Fibroblast of lung (primary cell): ENCODE measurements around the gene CD7. TPM values are rescaled to one million over a fixed set of nuclear protein-coding genes. Genes with fewer than 3 reads are reported as not detected.

Experiments used
- DNase-seq, 2 donors: peaks; one replicate each; pipeline versions ENCODE4 v3.0.0 to v3.0.0-alpha.2; 2010; ENCODE audit warnings: low read depth in 2 of 2
- H2AFZ ChIP-seq: 2 replicates; pipeline ENCODE4 v1.5.1; 2012; ENCODE audit warnings: low read length, control low read depth, inconsistent platforms
- H3K27ac ChIP-seq: 2 replicates; pipeline ENCODE4 v1.5.1; 2011; ENCODE audit warnings: low read length, control low read depth; ENCODE audit not compliant: insufficient read depth
- H3K27me3 ChIP-seq: 2 replicates; pipeline ENCODE4 v1.5.1; 2011; ENCODE audit warnings: mild to moderate bottlenecking, low read length; ENCODE audit not compliant: control insufficient read depth, insufficient read depth
- H3K36me3 ChIP-seq: 2 replicates; pipeline ENCODE4 v1.5.1; 2011; ENCODE audit warnings: low read length; ENCODE audit not compliant: control insufficient read depth, insufficient read depth
- H3K4me1 ChIP-seq: 2 replicates; pipeline ENCODE4 v1.5.1; 2011; ENCODE audit warnings: low read length; ENCODE audit not compliant: control insufficient read depth, insufficient read depth; ENCODE audit errors: extremely low read depth
- H3K4me2 ChIP-seq: 2 replicates; pipeline ENCODE4 v1.5.1; 2011; ENCODE audit warnings: low read length, control low read depth; ENCODE audit not compliant: insufficient read depth; ENCODE audit errors: extremely low read depth
- H3K4me3 ChIP-seq, 4 experiments: fragments of 200-600 bp in 1 of 4; sonication (generic) in 1 of 4; replicated peaks in 1 of 4; 2 replicates each; pipeline ENCODE4 v1.5.1; 2011 to 2016; ENCODE audit warnings: low read length in 4 of 4, low read depth in 3 of 4, mild to moderate bottlenecking in 3 of 4, control low read depth in 2 of 4, inconsistent platforms in 1 of 4, mixed read lengths in 1 of 4; ENCODE audit not compliant: insufficient read depth in 1 of 4; ENCODE audit errors: control extremely low read depth in 1 of 4
- H3K79me2 ChIP-seq: 2 replicates; pipeline ENCODE4 v1.5.1; 2012; ENCODE audit warnings: mild to moderate bottlenecking, low read length, inconsistent platforms; ENCODE audit not compliant: control insufficient read depth, insufficient read depth
- H3K9ac ChIP-seq: 2 replicates; pipeline ENCODE4 v1.5.1; 2011; ENCODE audit warnings: mild to moderate bottlenecking, low read length, control low read depth; ENCODE audit not compliant: insufficient read depth
- H3K9me3 ChIP-seq: 2 replicates; pipeline ENCODE4 v1.5.1; 2012; ENCODE audit warnings: low read depth, low read length; ENCODE audit not compliant: control insufficient read depth, insufficient read depth
- H4K20me1 ChIP-seq: 2 replicates; pipeline ENCODE4 v1.5.1; 2011; ENCODE audit warnings: low read length; ENCODE audit not compliant: control insufficient read depth, insufficient read depth; ENCODE audit errors: extremely low read depth
- CTCF ChIP-seq, 2 donors: IDR thresholded peaks in 1 of 2; conservative IDR thresholded peaks in 1 of 2; 1 replicate in 1 of 2; 2 replicates in 1 of 2; pipeline ENCODE4 v1.5.1; 2011 to 2012; ENCODE audit warnings: low read length in 2 of 2, control low read depth in 1 of 2, inconsistent platforms in 1 of 2, low read depth in 1 of 2, mild to moderate bottlenecking in 1 of 2
- EZH2 ChIP-seq: IDR thresholded peaks from 2 replicates; pipeline ENCODE4 v1.5.1; 2012; ENCODE audit warnings: low read length, control low read depth, mild to moderate bottlenecking; ENCODE audit errors: missing control alignments
- polyA minus RNA-seq: library from RNA; depleted of rRNA, polyadenylated mRNA; stranded (reverse); fragments of >200 nt; gene quantifications from 2 replicates; pipeline ENCODE4 v1.2.3, GENCODE V29; 2011; ENCODE audit warnings: low replicate concordance
- polyA plus RNA-seq, 2 donors: library from polyadenylated mRNA; depleted of rRNA in 1 of 2; stranded (reverse) in 1 of 2; unstranded in 1 of 2; fragments of >200 nt; gene quantifications; 2 replicates each; pipeline ENCODE4 v1.2.1, GENCODE V29; 2011 to 2012; ENCODE audit warnings: missing spikeins in 1 of 2
- total RNA-seq: library from RNA; depleted of rRNA; stranded (reverse); fragments of >200 nt; gene quantifications from 2 replicates; pipeline ENCODE4 v1.2.1, GENCODE V29; 2014

The CD7 gene
- total RNA-seq (under 0.01 and 0.17 TPM in 2 replicates), polyA plus RNA-seq (not detected in 2 replicates), polyA minus RNA-seq (0.47 TPM in 1 of 2 replicates, not detected in the other)
- 0.10 TPM in 1 of 2 replicates, not detected in the other for polyA plus RNA-seq (2012)

- H3K9ac ChIP-seq: no peak within 1 kb of the TSS
- no peaks in the 10 kb centered on the region for H4K20me1 ChIP-seq
- peaks cover 4% of the 10 kb centered on the region for H3K9me3 ChIP-seq
- H2AFZ ChIP-seq: no peak within 1 kb of the TSS
- H3K27ac ChIP-seq: no peak within 1 kb of the TSS
- no peaks in the 10 kb centered on the region for H3K36me3 ChIP-seq
- no peaks in the 10 kb centered on the region for H3K4me1 ChIP-seq
- peaks cover 17% of the 10 kb centered on the region for H3K27me3 ChIP-seq
- H3K79me2 ChIP-seq: no peaks in the 10 kb centered on the region
- no peak within 1 kb of the TSS for H3K4me2 ChIP-seq
- TF ChIP-seq EZH2 (no peak), CTCF (conservative IDR thresholded peaks at IDR 0.05 in 1 of 2, IDR thresholded peaks at IDR 0.05 in 1 of 2; ENCODE audit: low read depth in 1 of 2, low read length in 2 of 2) (no peak)
- no peak for DNase-seq
- no peak within 1 kb of the TSS for H3K4me3 ChIP-seq
Observed at GRCh38 chr17:82317394-82318168, at the start of gene CD7. Gene CD7 (minus strand): TSS chr17:82317608. CDS start chr17:82317495, 113 bp downstream.

GRCh38 chr17:82366749-82367148, 49.3 kb upstream of the CD7 start:
- Histone ChIP-seq H3K4me1 (no peaks in the 10 kb centered on the region), H3K9me3 (no peaks in the 10 kb centered on the region), H3K79me2 (no peaks in the 10 kb centered on the region), H3K9ac (no peak overlapping the region), H3K4me2 (no peak overlapping the region), H3K4me3 (no peak overlapping the region), H3K36me3 (no peaks in the 10 kb centered on the region), H4K20me1 (no peaks in the 10 kb centered on the region), H2AFZ (no peak overlapping the region), H3K27ac (no peak overlapping the region), H3K27me3 (peaks cover 18% of the 10 kb centered on the region)
- no peak for DNase-seq
- TF ChIP-seq CTCF (conservative IDR thresholded peaks at IDR 0.05 in 1 of 2, IDR thresholded peaks at IDR 0.05 in 1 of 2; ENCODE audit: low read depth in 1 of 2, low read length in 2 of 2): no peak

GRCh38 chr17:82365606-82366295, 48.3 kb upstream of the CD7 start:
- Histone ChIP-seq H3K27me3 (peaks cover 11% of the 10 kb centered on the region), H3K4me1 (no peaks in the 10 kb centered on the region), H3K4me3 (no peak overlapping the region), H3K36me3 (no peaks in the 10 kb centered on the region), H3K9me3 (no peaks in the 10 kb centered on the region), H3K79me2 (no peaks in the 10 kb centered on the region), H3K27ac (no peak overlapping the region), H4K20me1 (no peaks in the 10 kb centered on the region), H2AFZ (no peak overlapping the region), H3K9ac (no peak overlapping the region), H3K4me2 (no peak overlapping the region)
- DNase-seq: no peak
- TF ChIP-seq CTCF (conservative IDR thresholded peaks at IDR 0.05 in 1 of 2, IDR thresholded peaks at IDR 0.05 in 1 of 2; ENCODE audit: low read depth in 1 of 2, low read length in 2 of 2): no peak
- no peak for TF ChIP-seq EZH2
